Adrenal gland (tissue), 5 donors: ENCODE results near the gene LTA4H.

Experiments
- CTCF ChIP-seq, 6 experiments: fragments of 450-650 bp in 4 of 6; fragments of 200-600 bp in 2 of 6; sonication (generic) in 1 of 6; IDR thresholded peaks; 1 replicate in 5 of 6; 2 replicates in 1 of 6; pipeline versions ENCODE4 v1.5.1 to v1.8.0; 2016 to 2021; ENCODE audit warnings: antibody characterized with exemption in 6 of 6, mild to moderate bottlenecking in 2 of 6, moderate library complexity in 1 of 6
- POLR2A ChIP-seq, 2 donors: fragments of 450-650 bp; IDR thresholded peaks; one replicate each; pipeline ENCODE4 v1.6.1; 2017; ENCODE audit warnings: antibody characterized with exemption in 2 of 2, mild to moderate bottlenecking in 2 of 2, moderate library complexity in 1 of 2
- donor health status: DM: no; HTN: no; CAD: no.

GRCh38 chr12:95955549-95956159 lies 79.7 kb downstream of the LTA4H start:
- TF ChIP-seq CTCF (IDR thresholded peaks at IDR 0.05): no peak
- TF ChIP-seq POLR2A (IDR thresholded peaks at IDR 0.05): no peak
